Measurements from ENCODE around the gene TPPP. TPM values are rescaled to one million over a fixed set of nuclear protein-coding genes. Genes with fewer than 3 reads are reported as not detected.

The TPPP gene
- total RNA-seq, 1 experiment from 2014 or later: 0.12 TPM

- intact Hi-C loops (cut with micrococcal nuclease): no loop called here
- no peak for TF ChIP-seq CTCF (IDR thresholded peaks at IDR 0.05; ENCODE audit: unreplicated experiment)
- BruUV-seq (replicated peaks): no TSS peak
- Mint-ChIP-seq H3K27me3 (ENCODE audit: insufficient read depth, unreplicated experiment) (no peaks in the 10 kb centered on the region), H3K27ac (ENCODE audit: low read depth, unreplicated experiment) (no peak overlapping the region), H3K4me1 (ENCODE audit: insufficient read depth, unreplicated experiment) (no peaks in the 10 kb centered on the region), H3K4me3 (ENCODE audit: unreplicated experiment) (no peak overlapping the region), H3K9me3 (ENCODE audit: unreplicated experiment) (no peaks in the 10 kb centered on the region), H3K36me3 (ENCODE audit: insufficient read depth, unreplicated experiment) (peaks cover 54% of the 10 kb centered on the region)
- POLR2A ChIA-PET: no interaction called here
- CTCF ChIA-PET: interaction anchor here (1.2 kb wide), 1 partner anchor 266 kb away, joined by 4 read pairs; no protein-coding TSS in a partner anchor
- DNase-seq (ENCODE audit: unreplicated experiment): no peak
Measured at GRCh38 chr5:637581-638450, 55.3 kb downstream of the TPPP start.

- intact Hi-C loops (cut with micrococcal nuclease): no loop called here
- Mint-ChIP-seq H3K4me3 (ENCODE audit: unreplicated experiment) (no peak overlapping the region), H3K4me1 (ENCODE audit: insufficient read depth, unreplicated experiment) (no peaks in the 10 kb centered on the region), H3K27ac (ENCODE audit: low read depth, unreplicated experiment) (no peak overlapping the region), H3K9me3 (ENCODE audit: unreplicated experiment) (no peaks in the 10 kb centered on the region), H3K27me3 (ENCODE audit: insufficient read depth, unreplicated experiment) (no peaks in the 10 kb centered on the region), H3K36me3 (ENCODE audit: insufficient read depth, unreplicated experiment) (peaks cover 46% of the 10 kb centered on the region)
- ChIA-PET POLR2A (no interaction called here), CTCF (interaction anchor here (0.6 kb wide), 1 partner anchor 34 kb away, joined by 3 read pairs; no protein-coding TSS in a partner anchor)
- no peak for TF ChIP-seq CTCF (IDR thresholded peaks at IDR 0.05; ENCODE audit: unreplicated experiment)
- BruUV-seq (replicated peaks): no TSS peak
- no peak for DNase-seq (ENCODE audit: unreplicated experiment)
Measured at GRCh38 chr5:636951-637350, 56.2 kb downstream of the TPPP start.

GRCh38 chr5:635306-636055 is 57.7 kb downstream of the TPPP start:
- no peak for DNase-seq (ENCODE audit: unreplicated experiment)
- BruUV-seq (replicated peaks): no TSS peak
- Mint-ChIP-seq H3K4me3 (ENCODE audit: unreplicated experiment) (no peak overlapping the region), H3K4me1 (ENCODE audit: insufficient read depth, unreplicated experiment) (no peaks in the 10 kb centered on the region), H3K27ac (ENCODE audit: low read depth, unreplicated experiment) (no peak overlapping the region), H3K27me3 (ENCODE audit: insufficient read depth, unreplicated experiment) (no peaks in the 10 kb centered on the region), H3K9me3 (ENCODE audit: unreplicated experiment) (no peaks in the 10 kb centered on the region), H3K36me3 (ENCODE audit: insufficient read depth, unreplicated experiment) (peaks cover 35% of the 10 kb centered on the region)
- POLR2A ChIA-PET: no interaction called here
- intact Hi-C loops (cut with micrococcal nuclease): no loop called here
- no peak for TF ChIP-seq CTCF (IDR thresholded peaks at IDR 0.05; ENCODE audit: unreplicated experiment)
- CTCF ChIA-PET: no interaction called here

GRCh38 chr5:634191-634590 is 59.0 kb downstream of the TPPP start:
- no peak overlapping the region for H3K27ac Mint-ChIP-seq (ENCODE audit: low read depth, unreplicated experiment)
- no peak overlapping the region for H3K4me3 Mint-ChIP-seq (ENCODE audit: unreplicated experiment)
- CTCF ChIA-PET: interaction anchor here (0.6 to 0.8 kb wide), 2 partner anchors 35 to 187 kb away, joined by 3 to 4 read pairs; no protein-coding TSS in a partner anchor
- no peak for TF ChIP-seq CTCF (IDR thresholded peaks at IDR 0.05; ENCODE audit: unreplicated experiment)
- no peaks in the 10 kb centered on the region for H3K4me1 Mint-ChIP-seq (ENCODE audit: insufficient read depth, unreplicated experiment)
- H3K9me3 Mint-ChIP-seq (ENCODE audit: unreplicated experiment): no peaks in the 10 kb centered on the region
- POLR2A ChIA-PET: no interaction called here
- H3K27me3 Mint-ChIP-seq (ENCODE audit: insufficient read depth, unreplicated experiment): no peaks in the 10 kb centered on the region
- DNase-seq (ENCODE audit: unreplicated experiment): no peak
- intact Hi-C loops (cut with micrococcal nuclease): no loop called here
- BruUV-seq (replicated peaks): no TSS peak
- peaks cover 26% of the 10 kb centered on the region for H3K36me3 Mint-ChIP-seq (ENCODE audit: insufficient read depth, unreplicated experiment)
